Endothelial cell of umbilical vein (primary cell): ENCODE measurements around the gene FABP7. TPM values are rescaled to one million over a fixed set of nuclear protein-coding genes. Genes with fewer than 3 reads are reported as not detected.

Source experiments
- BruUV-seq: library from RNA; stranded (reverse); fragments of 400-500 nt; replicated peaks from 2 replicates; lab custom pipeline; 2021; lab: Mats Ljungman, UMichigan
- CTCF ChIA-PET: fragments of 300-600, 350-600 bp; sonication (Branson Sonifier 250); formaldehyde crosslinking; loops from one replicate; lab custom pipeline; 2021; ENCODE audit warnings: antibody characterized with exemption, inconsistent platforms; lab: Charles Lee
- POLR2A ChIA-PET: fragments of 300-600, 350-600 bp; sonication (Branson Sonifier 250); formaldehyde crosslinking; loops from one replicate; lab custom pipeline; 2021; ENCODE audit warnings: antibody characterized with exemption, inconsistent platforms; lab: Charles Lee
- DNase-seq: peaks from one replicate; pipeline ENCODE4 v3.0.0-alpha.2; 2011; ENCODE audit warnings: low read depth, low spot score
- FAIRE-seq: peaks from 2 replicates; lab custom pipeline; 2011; peaks lifted over from hg19 to GRCh38; lab: Jason Lieb, UNC
- H2AFZ ChIP-seq: 2 replicates; pipeline ENCODE4 v1.6.0; 2012; ENCODE audit warnings: low read depth, low read length, control low read depth, inconsistent platforms
- H3K27ac ChIP-seq: 2 replicates; pipeline ENCODE4 v1.5.1; 2011; ENCODE audit warnings: low read depth, mild to moderate bottlenecking, control low read depth, low read length, moderate library complexity; ENCODE audit not compliant: insufficient read depth
- H3K27me3 ChIP-seq, 2 experiments: 2 replicates each; pipeline versions ENCODE4 v1.6.0 to v1.6.1; 2011; ENCODE audit warnings: low read length in 2 of 2, mixed read lengths in 1 of 2; ENCODE audit not compliant: control insufficient read depth in 2 of 2, insufficient read depth in 2 of 2
- H3K36me3 ChIP-seq, 2 experiments: 2 replicates in 1 of 2; 3 replicates in 1 of 2; pipeline ENCODE4 v1.5.1; 2011; ENCODE audit warnings: low read length in 2 of 2, mild to moderate bottlenecking in 1 of 2, moderate library complexity in 1 of 2; ENCODE audit not compliant: control insufficient read depth in 2 of 2, insufficient read depth in 2 of 2; ENCODE audit errors: extremely low read depth in 1 of 2
- H3K4me1 ChIP-seq: 3 replicates; pipeline ENCODE4 v1.5.1; 2011; ENCODE audit warnings: mild to moderate bottlenecking, low read length; ENCODE audit not compliant: control insufficient read depth, insufficient read depth; ENCODE audit errors: extremely low read depth
- H3K4me2 ChIP-seq: 2 replicates; pipeline ENCODE4 v1.6.1; 2011; ENCODE audit warnings: low read length, control low read depth, mixed read lengths; ENCODE audit not compliant: insufficient read depth
- H3K4me3 ChIP-seq, 3 experiments: fragments of 200-600 bp in 1 of 3; sonication (generic), shearing (Covaris generic) in 1 of 3; replicated peaks in 1 of 3; 2 replicates each; pipeline ENCODE4 v1.5.1; 2011 to 2016; ENCODE audit warnings: control low read depth in 3 of 3, low read length in 3 of 3, mild to moderate bottlenecking in 2 of 3, inconsistent platforms in 1 of 3, low read depth in 1 of 3, moderate library complexity in 1 of 3; ENCODE audit not compliant: insufficient read depth in 1 of 3
- H3K79me2 ChIP-seq: 2 replicates; pipeline ENCODE4 v1.6.0; 2012; ENCODE audit warnings: low read length, inconsistent platforms; ENCODE audit not compliant: control insufficient read depth, insufficient read depth
- H3K9ac ChIP-seq: replicated peaks from 2 replicates; pipeline ENCODE3; 2011; ENCODE audit warnings: low read length, control low read depth; ENCODE audit not compliant: insufficient read depth; ENCODE audit errors: extremely low read depth
- H3K9me1 ChIP-seq: replicated peaks from 3 replicates; pipeline ENCODE4 v1.6.0; 2011; ENCODE audit warnings: mild to moderate bottlenecking, low read length; ENCODE audit not compliant: control insufficient read depth, insufficient read depth; ENCODE audit errors: extremely low read depth
- H3K9me3 ChIP-seq: replicated peaks from 2 replicates; pipeline ENCODE4 v1.5.1; 2012; ENCODE audit warnings: low read length, inconsistent platforms; ENCODE audit not compliant: control insufficient read depth, insufficient read depth
- H4K20me1 ChIP-seq: replicated peaks from 2 replicates; pipeline ENCODE3; 2011; ENCODE audit warnings: mild to moderate bottlenecking, low read length; ENCODE audit not compliant: control insufficient read depth, insufficient read depth; ENCODE audit errors: extremely low read depth
- CTCF ChIP-seq, 2 donors: IDR thresholded peaks; 1 replicate in 1 of 2; 2 replicates in 1 of 2; pipeline ENCODE4 v1.5.1; 2011; ENCODE audit warnings: low read length in 2 of 2, mild to moderate bottlenecking in 2 of 2, moderate library complexity in 2 of 2, control low read depth in 1 of 2, inconsistent platforms in 1 of 2, low read depth in 1 of 2; ENCODE audit not compliant: insufficient read depth in 1 of 2; ENCODE audit errors: extremely low read depth in 1 of 2
- EZH2 ChIP-seq: IDR thresholded peaks from 2 replicates; pipeline ENCODE4 v1.6.1; 2012; ENCODE audit warnings: borderline replicate concordance, low read depth, mild to moderate bottlenecking, moderate library complexity, low read length, inconsistent platforms; ENCODE audit not compliant: severe bottlenecking
- FOS ChIP-seq: IDR thresholded peaks from 2 replicates; pipeline ENCODE4 v1.6.1; 2011; ENCODE audit warnings: mild to moderate bottlenecking, low read length, moderate library complexity, borderline replicate concordance; ENCODE audit not compliant: insufficient read depth
- GATA2 ChIP-seq: IDR thresholded peaks from 2 replicates; pipeline ENCODE4 v1.7.0; 2011; ENCODE audit warnings: low read depth, mild to moderate bottlenecking, moderate library complexity, mixed read lengths, low read length; ENCODE audit not compliant: insufficient read length, insufficient read depth
- JUN ChIP-seq: IDR thresholded peaks from 2 replicates; pipeline ENCODE4 v1.6.1; 2011; ENCODE audit warnings: borderline replicate concordance, low read depth; ENCODE audit not compliant: insufficient read length, insufficient read depth
- MAX ChIP-seq: IDR thresholded peaks from 2 replicates; pipeline ENCODE4 v1.6.1; 2011; ENCODE audit not compliant: insufficient read depth, insufficient read length
- MYC ChIP-seq: IDR thresholded peaks from one replicate; pipeline ENCODE4 v1.6.1; 2011; ENCODE audit warnings: mild to moderate bottlenecking, low read depth, low read length
- POLR2A ChIP-seq: IDR thresholded peaks from 2 replicates; pipeline ENCODE4 v1.6.1; 2012; ENCODE audit warnings: low read depth, mild to moderate bottlenecking, control low read depth, low read length
- POLR2AphosphoS5 ChIP-seq: IDR thresholded peaks from 2 replicates; pipeline ENCODE4 v1.6.1; 2012; ENCODE audit warnings: low read depth, mild to moderate bottlenecking, control low read depth, low read length, moderate library complexity; ENCODE audit not compliant: insufficient read depth
- dilution Hi-C: fragments of 300-500 bp; cut with MboI; formaldehyde crosslinking; loops from one replicate; pipeline ENCODE4 v1.15.0; 2019; ENCODE audit warnings: low sequenced_read_pairs; ENCODE audit not compliant: extremely low pct_ligation_motif_present
- intact Hi-C: fragments of 100-400 bp; cut with micrococcal nuclease; formaldehyde crosslinking; loops from one replicate; pipeline ENCODE4 v1.10.0; 2022
- polyA plus RNA-seq, 4 experiments: library from polyadenylated mRNA; depleted of rRNA in 3 of 4; stranded (reverse) in 3 of 4; unstranded in 1 of 4; fragments of >200 nt; gene quantifications; 2 replicates each; pipeline versions ENCODE4 v1.2.1 to v1.2.3, GENCODE V29; 2011 to 2012; ENCODE audit warnings: missing spikeins in 1 of 4
- total RNA-seq: library from RNA; stranded (reverse); gene quantifications from 2 replicates; pipeline ENCODE4 v1.2.3, GENCODE V29; 2021

The FABP7 gene
- total and polyA plus RNA-seq, 2 donors (not counting 3 experiments of a cell fraction or from before 2014, with no cell fraction given) = not detected

DNA sequence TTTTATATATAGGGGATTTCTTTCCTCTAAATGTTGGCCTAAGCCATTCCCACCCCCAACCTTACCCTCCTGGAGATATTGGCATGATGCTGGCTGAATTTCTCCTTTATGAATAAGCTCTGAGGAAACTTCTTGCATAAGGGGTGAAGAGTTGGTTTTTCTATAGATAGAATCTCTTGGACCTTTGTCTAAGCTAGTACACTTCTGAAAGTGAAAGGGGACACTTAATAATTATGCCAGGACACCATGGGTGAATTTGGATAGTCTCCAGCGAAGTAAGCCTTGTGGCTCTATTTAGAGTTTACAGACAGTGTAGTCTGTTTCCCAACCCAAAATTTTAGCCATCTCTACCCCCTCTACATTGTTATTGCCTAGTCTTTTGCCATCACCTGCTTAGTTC, 27.1 kb upstream of the FABP7 start:
- intact Hi-C loops (no loop called here), dilution Hi-C loops (no loop called here)
- Histone ChIP-seq H3K79me2 (no peaks in the 10 kb centered on the region), H3K9me3 (no peaks in the 10 kb centered on the region), H3K9ac (no peak overlapping the region), H3K9me1 (no peaks in the 10 kb centered on the region), H3K27ac (no peak overlapping the region), H3K4me3 (no peak overlapping the region), H4K20me1 (no peaks in the 10 kb centered on the region), H3K4me1 (no peaks in the 10 kb centered on the region), H3K4me2 (no peak overlapping the region), H3K36me3 (no peaks in the 10 kb centered on the region), H3K27me3 (peaks cover 0 to 3% of the 10 kb centered on the region in 2 experiments), H2AFZ (no peak overlapping the region)
- TF ChIP-seq MAX = no peak
- TF ChIP-seq MYC = no peak
- no peak for TF ChIP-seq POLR2AphosphoS5
- TF ChIP-seq POLR2A = no peak
- TF ChIP-seq GATA2 = no peak
- no peak for TF ChIP-seq JUN
- no peak for TF ChIP-seq FOS
- TF ChIP-seq CTCF (IDR thresholded peaks at IDR 0.05; ENCODE audit: extremely low read depth in 1 of 2, insufficient read depth in 1 of 2, low read depth in 1 of 2, low read length in 2 of 2) = no peak
- TF ChIP-seq EZH2 = no peak
- DNase-seq = no peak
- FAIRE-seq = no peak
- CTCF ChIA-PET = no interaction called here
- no TSS peak for BruUV-seq
- POLR2A ChIA-PET = no interaction called here
